K562 (cell line): ENCODE results near the gene ELMO1. TPM values are rescaled to one million over a fixed set of nuclear protein-coding genes. Genes with fewer than 3 reads are reported as not detected.

Experiments used
- GATAD2A ChIP-seq: fragments of 450-650 bp; IDR thresholded peaks from 2 replicates; pipeline ENCODE4 v1.6.1; 2017
- polyA plus RNA-seq, 8 experiments: library from polyadenylated mRNA; depleted of rRNA in 4 of 8; stranded (reverse) in 5 of 8; unstranded in 3 of 8; fragments of >200 nt; fragmentation: Nextera tagmentation in 2 of 8; fragmentation: Illumina TruSeq in 1 of 8; extraction: Ambion mirVana in 2 of 8; extraction: Trizol in 1 of 8; gene quantifications; 2 replicates each; pipeline versions ENCODE4 v1.2.1 to v1.2.3, GENCODE V29; 2011 to 2014; ENCODE audit warnings: inconsistent platforms in 1 of 8, missing spikeins in 1 of 8
- total RNA-seq, 7 experiments: library from RNA; depleted of rRNA in 6 of 7; stranded (reverse); fragments of >200 nt in 6 of 7; fragmentation: Illumina TruSeq in 2 of 7; extraction: Trizol in 2 of 7; gene quantifications; 2 replicates each; pipeline versions ENCODE4 v1.2.1 to v1.2.3, GENCODE V29; 2011 to 2021; ENCODE audit warnings: low replicate concordance in 1 of 7
- TF ChIP-seq, protein P1 (sequence below), 2 experiments: fragments of 450-650 bp; formaldehyde crosslinking in 1 of 2; IDR thresholded peaks; 2 replicates each; pipeline versions ENCODE4 v1.4.0 to v1.6.1; 2014 to 2020; ENCODE audit warnings: mild to moderate bottlenecking in 2 of 2, borderline replicate concordance in 1 of 2, low read depth in 1 of 2

Gene ELMO1
- total and polyA plus RNA-seq, 9 of the 15 experiments (the other 6 are each of a cell fraction or from before 2014, with no cell fraction given), result 0.36 to 7.2 (median 3.6) TPM

DNA sequence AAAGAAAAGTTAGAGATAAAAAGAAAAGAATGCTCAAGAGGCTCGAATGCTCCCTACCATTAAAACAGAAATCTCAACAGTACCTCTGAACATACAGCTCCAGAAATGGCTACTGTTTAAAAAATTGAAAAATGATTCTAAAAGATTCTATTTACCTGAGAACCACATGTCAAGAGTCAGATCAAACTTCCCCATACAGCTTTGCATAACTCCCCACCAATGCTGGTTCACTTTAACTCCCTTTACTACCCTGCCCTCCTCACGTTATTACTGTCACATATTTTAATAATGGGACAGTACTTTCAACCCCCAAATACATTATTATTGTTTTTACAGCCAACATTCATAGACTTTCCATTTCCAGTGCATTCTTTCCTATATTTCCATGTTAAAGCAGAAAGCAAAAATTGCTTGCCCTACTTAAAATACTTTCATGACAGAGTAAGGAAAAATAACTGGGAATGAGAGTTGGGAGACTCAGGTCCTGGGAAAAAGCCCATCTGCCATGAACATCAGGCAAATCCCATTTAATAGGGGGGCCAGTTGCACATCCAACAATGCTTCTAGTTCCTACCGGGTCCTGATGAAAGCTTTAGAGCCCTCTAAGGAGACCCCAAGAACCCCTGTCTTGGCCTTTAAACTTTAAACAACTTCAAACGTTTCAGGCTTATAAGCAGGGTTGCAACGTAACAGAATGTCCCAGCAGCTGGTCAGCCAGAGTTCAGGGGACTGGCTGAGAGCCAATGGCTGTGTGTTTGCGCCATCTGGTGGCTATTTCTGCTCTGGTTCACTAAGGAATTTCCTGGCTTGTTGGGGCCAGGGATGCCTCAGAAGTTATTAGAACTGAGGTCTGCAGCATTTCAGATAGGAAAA, 247.4 kb downstream of the ELMO1 start (continued):
- TF ChIP-seq, protein P1, sequence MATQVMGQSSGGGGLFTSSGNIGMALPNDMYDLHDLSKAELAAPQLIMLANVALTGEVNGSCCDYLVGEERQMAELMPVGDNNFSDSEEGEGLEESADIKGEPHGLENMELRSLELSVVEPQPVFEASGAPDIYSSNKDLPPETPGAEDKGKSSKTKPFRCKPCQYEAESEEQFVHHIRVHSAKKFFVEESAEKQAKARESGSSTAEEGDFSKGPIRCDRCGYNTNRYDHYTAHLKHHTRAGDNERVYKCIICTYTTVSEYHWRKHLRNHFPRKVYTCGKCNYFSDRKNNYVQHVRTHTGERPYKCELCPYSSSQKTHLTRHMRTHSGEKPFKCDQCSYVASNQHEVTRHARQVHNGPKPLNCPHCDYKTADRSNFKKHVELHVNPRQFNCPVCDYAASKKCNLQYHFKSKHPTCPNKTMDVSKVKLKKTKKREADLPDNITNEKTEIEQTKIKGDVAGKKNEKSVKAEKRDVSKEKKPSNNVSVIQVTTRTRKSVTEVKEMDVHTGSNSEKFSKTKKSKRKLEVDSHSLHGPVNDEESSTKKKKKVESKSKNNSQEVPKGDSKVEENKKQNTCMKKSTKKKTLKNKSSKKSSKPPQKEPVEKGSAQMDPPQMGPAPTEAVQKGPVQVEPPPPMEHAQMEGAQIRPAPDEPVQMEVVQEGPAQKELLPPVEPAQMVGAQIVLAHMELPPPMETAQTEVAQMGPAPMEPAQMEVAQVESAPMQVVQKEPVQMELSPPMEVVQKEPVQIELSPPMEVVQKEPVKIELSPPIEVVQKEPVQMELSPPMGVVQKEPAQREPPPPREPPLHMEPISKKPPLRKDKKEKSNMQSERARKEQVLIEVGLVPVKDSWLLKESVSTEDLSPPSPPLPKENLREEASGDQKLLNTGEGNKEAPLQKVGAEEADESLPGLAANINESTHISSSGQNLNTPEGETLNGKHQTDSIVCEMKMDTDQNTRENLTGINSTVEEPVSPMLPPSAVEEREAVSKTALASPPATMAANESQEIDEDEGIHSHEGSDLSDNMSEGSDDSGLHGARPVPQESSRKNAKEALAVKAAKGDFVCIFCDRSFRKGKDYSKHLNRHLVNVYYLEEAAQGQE (IDR thresholded peaks at IDR 0.05; ENCODE audit: borderline replicate concordance), result peak; percentile 43; the same call in 1 of the 2 replicates
- TF ChIP-seq, protein P1 (CRISPR knock-in tag; IDR thresholded peaks at IDR 0.05; ENCODE audit: low read depth), result no peak
- TF ChIP-seq GATAD2A, result no peak
